PC-9 (cell line): ENCODE measurements around the gene ACCS. TPM values are rescaled to one million over a fixed set of nuclear protein-coding genes. Genes with fewer than 3 reads are reported as not detected.

Source experiments
- BruUV-seq: library from RNA; stranded (reverse); fragments of 400-500 nt; replicated peaks from 2 replicates; lab custom pipeline; 2021; lab: Mats Ljungman, UMichigan
- CTCF ChIA-PET: fragments of 300-600 bp; sonication (Branson Sonifier 250); formaldehyde crosslinking; loops from one replicate; lab custom pipeline; 2022; ENCODE audit warnings: antibody characterized with exemption; lab: Charles Lee
- POLR2A ChIA-PET: fragments of 300-600 bp; sonication (Branson Sonifier 250); formaldehyde crosslinking; loops from one replicate; lab custom pipeline; 2022; ENCODE audit warnings: antibody characterized with exemption; ENCODE audit not compliant: unreplicated experiment; lab: Charles Lee
- DNase-seq, 2 experiments: peaks; one replicate each; pipeline versions ENCODE4 v3.0.0 to v3.0.0-alpha.2; 2015 to 2022; ENCODE audit warnings: mixed read lengths in 1 of 2
- H2AFZ ChIP-seq: fragments of 200-600 bp; sonication (generic); 2 replicates; pipeline ENCODE4 v1.8.1; 2017; ENCODE audit warnings: antibody characterized with exemption
- H3F3A ChIP-seq: fragments of 200-600 bp; sonication (generic); 2 replicates; pipeline ENCODE4 v1.8.1; 2017; ENCODE audit warnings: antibody characterized with exemption, mild to moderate bottlenecking, low read depth; ENCODE audit not compliant: insufficient read depth
- H3K27ac ChIP-seq: fragments of 200-600 bp; sonication (generic); 2 replicates; pipeline ENCODE4 v1.6.1; 2016; ENCODE audit warnings: mixed run types
- H3K27me3 ChIP-seq: fragments of 200-600 bp; sonication (generic); 2 replicates; pipeline ENCODE4 v1.6.1; 2016; ENCODE audit warnings: low read depth, mixed run types; ENCODE audit not compliant: insufficient read depth
- H3K36me3 ChIP-seq: fragments of 200-600 bp; sonication (generic); 2 replicates; pipeline ENCODE4 v1.6.1; 2016; ENCODE audit warnings: low read depth, mixed run types
- H3K4me1 ChIP-seq: fragments of 200-600 bp; sonication (generic); replicated peaks from 2 replicates; pipeline ENCODE4 v1.6.1; 2016; ENCODE audit warnings: mixed run types; ENCODE audit not compliant: insufficient read depth
- H3K4me2 ChIP-seq: fragments of 200-600 bp; sonication (generic); 2 replicates; pipeline ENCODE4 v1.6.1; 2017; ENCODE audit warnings: mixed run types
- H3K4me3 ChIP-seq: fragments of 200-600 bp; sonication (generic); 2 replicates; pipeline ENCODE4 v1.6.1; 2016; ENCODE audit warnings: mixed run types
- H3K79me2 ChIP-seq: fragments of 200-600 bp; sonication (generic); 2 replicates; pipeline ENCODE4 v1.6.1; 2017; ENCODE audit warnings: low read depth, mixed run types
- H3K9me2 ChIP-seq: fragments of 200-600 bp; sonication (generic); 2 replicates; pipeline ENCODE4 v1.8.1; 2017; ENCODE audit warnings: mild to moderate bottlenecking; ENCODE audit not compliant: insufficient read depth
- H3K9me3 ChIP-seq: fragments of 200-600 bp; sonication (generic); 2 replicates; pipeline ENCODE4 v1.8.1; 2016; ENCODE audit warnings: low read depth; ENCODE audit not compliant: insufficient read depth
- H4K20me1 ChIP-seq: fragments of 200-600 bp; sonication (generic); 2 replicates; pipeline ENCODE4 v1.8.1; 2017; ENCODE audit not compliant: insufficient read depth
- EZH2 ChIP-seq: fragments of 200-600 bp; sonication (generic); IDR thresholded peaks from 2 replicates; pipeline ENCODE4 v1.8.0; 2017; ENCODE audit warnings: antibody characterized with exemption, low read depth
- intact Hi-C: fragments of 100-400 bp; cut with micrococcal nuclease; formaldehyde crosslinking; loops from one replicate; pipeline ENCODE4 v1.10.0; 2022; ENCODE audit not compliant: unreplicated experiment
- total RNA-seq: library from RNA; stranded (reverse); gene quantifications from 2 replicates; pipeline ENCODE4 v1.2.3, GENCODE V29; 2021
- TF ChIP-seq, protein P1 (sequence below): fragments of 200-600 bp; sonication (generic); conservative IDR thresholded peaks from 2 replicates; pipeline ENCODE4 v1.6.1; 2017; ENCODE audit warnings: mixed run types, antibody characterized with exemption, mild to moderate bottlenecking, moderate library complexity

The ACCS gene
- total RNA-seq, 1 experiment from 2014 or later: 44.6 TPM

GRCh38 chr11:44049832-44050231, 16.2 kb upstream of the ACCS start:
- H3F3A ChIP-seq: no peaks in the 10 kb centered on the region
- peaks cover 60% of the 10 kb centered on the region for H3K27me3 ChIP-seq
- intact Hi-C loops: no loop called here
- H3K4me1 ChIP-seq: no peaks in the 10 kb centered on the region
- POLR2A ChIA-PET: no interaction called here
- no peak overlapping the region for H3K4me3 ChIP-seq
- no peaks in the 10 kb centered on the region; the same call in 1 of the 2 replicates for H3K9me2 ChIP-seq
- BruUV-seq: no TSS peak
- H3K79me2 ChIP-seq: no peaks in the 10 kb centered on the region
- CTCF ChIA-PET: no interaction called here
- no peak for TF ChIP-seq EZH2
- TF ChIP-seq, protein P1, sequence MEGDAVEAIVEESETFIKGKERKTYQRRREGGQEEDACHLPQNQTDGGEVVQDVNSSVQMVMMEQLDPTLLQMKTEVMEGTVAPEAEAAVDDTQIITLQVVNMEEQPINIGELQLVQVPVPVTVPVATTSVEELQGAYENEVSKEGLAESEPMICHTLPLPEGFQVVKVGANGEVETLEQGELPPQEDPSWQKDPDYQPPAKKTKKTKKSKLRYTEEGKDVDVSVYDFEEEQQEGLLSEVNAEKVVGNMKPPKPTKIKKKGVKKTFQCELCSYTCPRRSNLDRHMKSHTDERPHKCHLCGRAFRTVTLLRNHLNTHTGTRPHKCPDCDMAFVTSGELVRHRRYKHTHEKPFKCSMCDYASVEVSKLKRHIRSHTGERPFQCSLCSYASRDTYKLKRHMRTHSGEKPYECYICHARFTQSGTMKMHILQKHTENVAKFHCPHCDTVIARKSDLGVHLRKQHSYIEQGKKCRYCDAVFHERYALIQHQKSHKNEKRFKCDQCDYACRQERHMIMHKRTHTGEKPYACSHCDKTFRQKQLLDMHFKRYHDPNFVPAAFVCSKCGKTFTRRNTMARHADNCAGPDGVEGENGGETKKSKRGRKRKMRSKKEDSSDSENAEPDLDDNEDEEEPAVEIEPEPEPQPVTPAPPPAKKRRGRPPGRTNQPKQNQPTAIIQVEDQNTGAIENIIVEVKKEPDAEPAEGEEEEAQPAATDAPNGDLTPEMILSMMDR: no peak
- DNase-seq: no peak
- H4K20me1 ChIP-seq: no peaks in the 10 kb centered on the region
- no peak overlapping the region for H3K4me2 ChIP-seq
- no peak overlapping the region for H3K27ac ChIP-seq
- H3K36me3 ChIP-seq: no peaks in the 10 kb centered on the region
- H2AFZ ChIP-seq: no peak overlapping the region
- no peaks in the 10 kb centered on the region for H3K9me3 ChIP-seq

DNA sequence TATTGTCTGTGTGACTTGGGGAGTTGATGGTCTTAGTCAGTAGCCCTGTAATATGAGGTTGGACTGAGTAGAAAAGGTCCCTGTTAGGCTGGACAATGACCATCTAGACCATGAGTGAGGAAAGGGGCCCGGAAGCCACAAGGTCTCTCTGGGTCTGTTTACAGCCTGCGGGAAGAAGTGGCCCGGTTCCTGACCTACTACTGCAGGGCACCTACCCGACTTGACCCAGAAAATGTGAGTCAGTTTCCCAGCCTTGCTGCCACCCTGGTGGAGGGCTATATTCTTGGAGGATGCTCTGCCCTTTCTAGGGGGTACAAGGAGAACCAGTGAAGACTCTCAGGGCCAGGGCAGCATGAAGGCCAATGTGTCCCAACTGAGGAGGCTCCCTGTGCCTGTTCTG, 14.9 kb upstream of the ACCS start:
- H3K9me2 ChIP-seq: no peaks in the 10 kb centered on the region; the same call in 1 of the 2 replicates
- H2AFZ ChIP-seq: no peak overlapping the region
- no peaks in the 10 kb centered on the region for H3K36me3 ChIP-seq
- CTCF ChIA-PET: interaction anchor here (0.7 kb wide), 1 partner anchor 42 kb away, joined by 4 read pairs; no protein-coding TSS in a partner anchor
- TF ChIP-seq EZH2: no peak
- TF ChIP-seq, protein P1: no peak
- DNase-seq: no peak
- POLR2A ChIA-PET: no interaction called here
- H4K20me1 ChIP-seq: no peaks in the 10 kb centered on the region
- BruUV-seq: no TSS peak
- H3K9me3 ChIP-seq: no peaks in the 10 kb centered on the region
- H3F3A ChIP-seq: no peaks in the 10 kb centered on the region
- no peak overlapping the region for H3K4me3 ChIP-seq
- intact Hi-C loops: no loop called here
- no peak overlapping the region for H3K27ac ChIP-seq
- no peaks in the 10 kb centered on the region for H3K4me1 ChIP-seq
- H3K79me2 ChIP-seq: no peaks in the 10 kb centered on the region
- H3K4me2 ChIP-seq: no peak overlapping the region
- peaks cover 72% of the 10 kb centered on the region for H3K27me3 ChIP-seq

GRCh38 chr11:44057340-44057739, 8.7 kb upstream of the ACCS start:
- H3K9me2 ChIP-seq: no peaks in the 10 kb centered on the region; the same call in 1 of the 2 replicates
- intact Hi-C loops: no loop called here

More at GRCh38 chr11:44057340-44057739, 8.7 kb upstream of the ACCS start:
- H3K4me3 ChIP-seq: no peak overlapping the region
- no peak overlapping the region for H3K4me2 ChIP-seq
- ChIA-PET POLR2A (no interaction called here), CTCF (no interaction called here)
- no peak overlapping the region for H2AFZ ChIP-seq
- no peaks in the 10 kb centered on the region for H4K20me1 ChIP-seq
- H3K27me3 ChIP-seq: peaks cover 70% of the 10 kb centered on the region
- no peaks in the 10 kb centered on the region for H3F3A ChIP-seq
- no peak for TF ChIP-seq EZH2
- TF ChIP-seq, protein P1: no peak
- H3K4me1 ChIP-seq: no peaks in the 10 kb centered on the region
- DNase-seq: no peak
- H3K36me3 ChIP-seq: no peaks in the 10 kb centered on the region
- no peak overlapping the region for H3K27ac ChIP-seq
- no peaks in the 10 kb centered on the region for H3K9me3 ChIP-seq
- BruUV-seq: no TSS peak
- H3K79me2 ChIP-seq: no peaks in the 10 kb centered on the region
